Activated naive CD4-positive, alpha-beta T cell treated with anti-CD3 and anti-CD28 coated beads, Interleukin-2, amount 50 U/mL, for 24 hours (primary cell): Measurements from ENCODE around the gene ADGRA3.
"Not testable (repeated sequence)": the region's sequence is repeated elsewhere in the genome, so short reads cannot be mapped to it uniquely, and the experiment has no call there.

ENCODE experiments used
- H3K27ac Mint-ChIP-seq: one replicate; pipeline ENCODE4 v1.8.0; 2021; ENCODE audit warnings: mild to moderate bottlenecking, mixed read lengths
- H3K27me3 Mint-ChIP-seq: one replicate; pipeline ENCODE4 v1.8.0; 2021; ENCODE audit warnings: mixed read lengths
- H3K36me3 Mint-ChIP-seq: one replicate; pipeline ENCODE4 v1.8.0; 2021; ENCODE audit warnings: mixed read lengths
- H3K4me1 Mint-ChIP-seq: one replicate; pipeline ENCODE4 v1.8.0; 2021; ENCODE audit warnings: mixed read lengths
- H3K4me3 Mint-ChIP-seq: one replicate; pipeline ENCODE4 v1.8.0; 2021; ENCODE audit warnings: mild to moderate bottlenecking, mixed read lengths
- H3K9me3 Mint-ChIP-seq: one replicate; pipeline ENCODE4 v1.8.0; 2021; ENCODE audit warnings: mixed read lengths

Gene ADGRA3

DNA sequence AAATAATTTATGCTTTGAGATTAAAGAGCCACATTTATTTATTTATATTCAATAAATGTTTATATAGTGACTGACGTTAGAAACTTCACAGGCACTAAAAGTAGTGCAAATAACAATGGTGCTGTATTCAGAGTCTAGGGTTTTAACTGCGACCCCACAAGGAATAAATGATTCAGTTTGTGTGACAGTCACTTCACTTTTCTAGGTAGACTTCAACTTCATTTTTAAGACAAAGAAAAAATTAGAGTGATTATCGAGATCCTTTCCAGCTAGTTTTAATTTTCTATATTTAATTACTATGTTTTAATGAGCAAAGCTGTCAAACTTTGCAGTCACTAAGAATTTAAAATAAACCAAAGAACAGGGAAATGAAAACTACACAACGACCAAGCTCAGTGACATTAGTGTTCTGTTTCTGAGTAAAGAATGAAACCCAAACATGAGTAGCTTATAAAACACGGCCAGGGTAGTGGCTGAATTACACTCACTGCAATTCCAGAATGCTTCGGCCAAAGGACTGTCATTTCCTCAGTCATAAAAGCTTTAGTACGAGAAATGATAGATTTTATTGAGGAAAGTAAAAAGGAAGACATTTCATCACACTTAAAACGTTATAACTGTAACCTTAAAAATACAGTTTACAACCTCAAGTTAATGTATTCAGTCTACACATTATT, 38.6 kb downstream of the ADGRA3 start:
- Mint-ChIP-seq H3K9me3 (no peaks in the 10 kb centered on the region), H3K4me1 (peaks cover 8% of the 10 kb centered on the region), H3K4me3 (no peak overlapping the region), H3K27ac (no peak overlapping the region), H3K27me3 (no peaks in the 10 kb centered on the region), H3K36me3 (no peaks in the 10 kb centered on the region)

DNA sequence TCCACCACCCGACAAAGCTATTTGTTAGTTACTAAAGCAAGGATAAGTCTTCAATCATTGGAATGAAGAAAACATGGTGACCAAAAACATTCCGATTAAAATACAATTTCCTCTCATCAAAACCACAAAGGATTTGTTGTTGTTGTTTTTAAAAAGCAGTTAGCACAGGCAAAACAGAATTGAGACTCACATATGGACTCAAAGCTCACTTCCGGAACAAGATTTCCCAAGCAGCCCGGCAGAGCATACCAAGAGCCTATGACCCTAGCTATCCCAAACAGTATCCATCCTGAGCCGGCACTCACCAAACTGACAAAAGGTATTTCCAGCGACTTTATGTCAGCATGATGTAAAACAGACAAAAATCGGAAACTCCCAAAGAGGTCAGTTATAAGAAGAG, 39.9 kb downstream of the ADGRA3 start:
- Mint-ChIP-seq H3K4me1 (peaks cover 8% of the 10 kb centered on the region), H3K36me3 (no peaks in the 10 kb centered on the region), H3K27ac (no peak overlapping the region), H3K4me3 (no peak overlapping the region), H3K9me3 (no peaks in the 10 kb centered on the region), H3K27me3 (no peaks in the 10 kb centered on the region)

DNA sequence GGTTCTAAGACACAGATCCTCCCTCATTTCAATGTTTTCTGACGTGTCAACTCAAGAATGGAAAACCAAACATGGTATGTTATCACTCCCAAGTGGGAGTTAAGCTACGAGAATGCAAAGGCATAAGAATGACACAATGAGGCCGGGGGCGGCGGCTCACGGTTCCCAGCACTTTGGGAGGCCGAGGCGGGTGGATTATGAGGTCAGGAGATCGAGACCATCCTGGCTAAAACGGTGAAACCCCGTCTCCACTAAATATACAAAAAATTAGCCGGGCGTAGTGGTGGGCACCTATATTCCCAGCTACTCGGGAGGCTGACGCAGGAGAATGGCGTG, 40.6 kb downstream of the ADGRA3 start:
- not testable (repeated sequence) for H3K27me3 Mint-ChIP-seq, H3K4me1 Mint-ChIP-seq, H3K36me3 Mint-ChIP-seq, H3K4me3 Mint-ChIP-seq, H3K9me3 Mint-ChIP-seq, H3K27ac Mint-ChIP-seq

DNA sequence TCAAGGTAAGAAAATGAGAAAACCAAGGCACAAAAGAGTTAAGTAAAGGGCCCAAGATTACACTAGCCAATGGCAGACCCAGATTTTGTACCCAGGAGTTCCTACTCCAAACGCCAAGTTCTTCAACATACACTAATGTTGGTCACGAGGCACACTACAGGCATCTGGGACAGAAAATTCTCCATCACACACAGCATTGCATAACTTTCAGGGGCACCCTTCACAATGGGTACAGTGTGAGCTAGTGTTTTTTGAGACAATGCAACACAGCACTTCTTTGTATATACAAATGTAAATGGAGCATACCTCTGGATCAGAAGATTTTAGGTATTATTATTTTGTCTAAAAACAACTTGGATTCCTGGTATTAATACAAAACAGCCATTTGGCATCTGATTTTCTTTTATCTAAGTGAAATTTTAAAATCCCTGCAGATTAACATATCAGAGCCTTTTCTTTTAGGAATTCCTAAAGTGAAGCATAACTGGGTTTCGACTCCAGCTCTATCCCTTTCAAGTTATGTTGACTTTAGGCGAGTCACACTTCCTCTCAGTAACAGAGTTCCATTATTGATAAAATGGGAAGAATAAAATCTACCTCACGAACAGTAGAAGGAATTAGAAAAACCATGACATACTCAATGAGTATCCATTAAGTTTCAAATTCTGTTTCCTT, 41.1 kb downstream of the ADGRA3 start:
- no peaks in the 10 kb centered on the region for H3K9me3 Mint-ChIP-seq
- no peak overlapping the region for H3K27ac Mint-ChIP-seq
- peaks cover 2% of the 10 kb centered on the region for H3K36me3 Mint-ChIP-seq
- peaks cover 5% of the 10 kb centered on the region for H3K4me1 Mint-ChIP-seq
- H3K4me3 Mint-ChIP-seq, result no peak overlapping the region
- H3K27me3 Mint-ChIP-seq, result no peaks in the 10 kb centered on the region

DNA sequence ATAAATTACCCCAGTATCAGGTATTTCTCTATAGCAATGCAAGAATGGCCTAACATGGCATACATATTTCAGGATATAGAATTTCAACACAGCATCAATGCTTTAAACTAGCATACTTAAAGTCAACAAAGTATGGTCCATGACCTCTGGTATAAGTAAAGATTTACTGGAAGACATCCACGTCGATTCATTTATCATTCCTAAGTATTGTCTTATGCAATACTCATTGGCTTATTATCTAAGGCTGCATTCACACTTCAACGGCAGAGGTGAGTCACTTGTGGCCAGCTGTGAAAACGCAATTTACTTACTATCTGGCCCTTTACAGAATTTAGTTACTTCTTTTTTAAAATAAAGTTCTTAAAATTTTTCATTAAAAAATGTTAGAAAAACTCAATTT, 42.6 kb downstream of the ADGRA3 start:
- H3K4me1 Mint-ChIP-seq, result peaks cover under 1% of the 10 kb centered on the region
- no peak overlapping the region for H3K27ac Mint-ChIP-seq
- no peaks in the 10 kb centered on the region for H3K9me3 Mint-ChIP-seq
- no peak overlapping the region for H3K4me3 Mint-ChIP-seq
- H3K27me3 Mint-ChIP-seq, result no peaks in the 10 kb centered on the region
- peaks cover 4% of the 10 kb centered on the region for H3K36me3 Mint-ChIP-seq

DNA sequence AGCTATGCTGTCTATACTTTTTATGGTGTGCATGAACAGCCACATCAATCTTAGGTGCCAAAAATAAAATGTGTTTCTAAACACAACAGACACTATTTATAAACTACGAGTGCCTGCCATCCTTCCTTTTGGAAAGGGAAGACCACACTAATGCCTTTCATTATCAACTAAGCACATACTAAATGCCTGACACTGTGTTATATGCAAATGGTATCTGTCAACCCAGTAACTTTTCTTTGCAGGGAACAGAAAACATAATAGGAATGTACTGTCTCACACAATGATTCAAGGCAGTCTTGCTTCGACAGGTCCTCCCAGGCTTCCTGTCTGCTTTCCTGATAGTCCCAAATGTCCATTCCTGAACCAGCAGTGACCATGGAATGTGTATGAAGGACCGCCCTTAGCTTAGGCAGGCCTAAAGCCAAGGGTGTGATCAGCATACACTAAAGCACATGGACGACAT, 43.8 kb downstream of the ADGRA3 start:
- H3K4me3 Mint-ChIP-seq, result no peak overlapping the region
- H3K4me1 Mint-ChIP-seq, result no peaks in the 10 kb centered on the region
- H3K36me3 Mint-ChIP-seq, result peaks cover 4% of the 10 kb centered on the region
- H3K27me3 Mint-ChIP-seq, result no peaks in the 10 kb centered on the region
- H3K27ac Mint-ChIP-seq, result no peak overlapping the region
- no peaks in the 10 kb centered on the region for H3K9me3 Mint-ChIP-seq

DNA sequence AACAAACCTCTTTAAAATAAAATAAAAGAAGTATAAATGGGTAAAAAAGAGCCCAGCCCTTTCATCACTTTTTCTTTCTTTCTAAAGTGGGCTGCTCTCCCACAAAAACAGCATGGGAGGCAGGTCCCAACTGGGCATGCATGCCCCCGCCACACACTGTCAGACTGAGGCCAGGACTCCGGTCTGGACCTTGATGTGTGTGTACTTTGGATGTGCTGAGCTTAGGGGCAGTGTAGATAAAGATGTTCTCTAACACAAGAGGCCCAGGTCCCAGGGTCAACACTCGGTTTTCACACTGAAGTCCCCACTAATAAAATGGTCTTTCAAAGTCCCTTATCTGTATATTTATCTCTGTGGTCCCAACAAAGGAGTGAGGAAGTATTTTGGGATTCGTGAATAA, 44.4 kb downstream of the ADGRA3 start:
- H3K36me3 Mint-ChIP-seq, result peaks cover 4% of the 10 kb centered on the region
- no peak overlapping the region for H3K27ac Mint-ChIP-seq
- H3K9me3 Mint-ChIP-seq, result no peaks in the 10 kb centered on the region
- no peaks in the 10 kb centered on the region for H3K4me1 Mint-ChIP-seq
- no peaks in the 10 kb centered on the region for H3K27me3 Mint-ChIP-seq
- H3K4me3 Mint-ChIP-seq, result no peak overlapping the region

DNA sequence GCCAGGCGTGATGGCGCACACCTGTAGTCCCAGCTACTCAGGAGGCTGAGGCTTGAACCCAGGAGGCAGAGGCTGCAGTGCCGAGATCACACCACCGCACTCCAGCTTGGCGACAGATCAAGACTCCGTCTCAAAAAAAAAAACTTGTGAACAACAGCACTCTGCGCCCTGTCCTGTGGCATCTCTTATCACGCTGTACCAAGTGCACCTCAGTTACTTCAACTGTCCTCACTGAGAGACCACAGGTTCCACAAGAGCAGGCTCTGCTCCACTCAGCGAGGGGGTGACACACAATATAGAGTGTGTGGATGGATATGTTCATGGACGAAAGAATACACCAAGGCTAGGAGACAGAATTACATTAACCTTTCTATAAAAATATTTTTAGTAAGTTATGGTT, 49.3 kb downstream of the ADGRA3 start:
- H3K9me3 Mint-ChIP-seq, result no peaks in the 10 kb centered on the region
- no peaks in the 10 kb centered on the region for H3K27me3 Mint-ChIP-seq
- no peak overlapping the region for H3K27ac Mint-ChIP-seq
- H3K4me1 Mint-ChIP-seq, result peaks cover 7% of the 10 kb centered on the region
- H3K36me3 Mint-ChIP-seq, result peaks cover 7% of the 10 kb centered on the region
- no peak overlapping the region for H3K4me3 Mint-ChIP-seq

DNA sequence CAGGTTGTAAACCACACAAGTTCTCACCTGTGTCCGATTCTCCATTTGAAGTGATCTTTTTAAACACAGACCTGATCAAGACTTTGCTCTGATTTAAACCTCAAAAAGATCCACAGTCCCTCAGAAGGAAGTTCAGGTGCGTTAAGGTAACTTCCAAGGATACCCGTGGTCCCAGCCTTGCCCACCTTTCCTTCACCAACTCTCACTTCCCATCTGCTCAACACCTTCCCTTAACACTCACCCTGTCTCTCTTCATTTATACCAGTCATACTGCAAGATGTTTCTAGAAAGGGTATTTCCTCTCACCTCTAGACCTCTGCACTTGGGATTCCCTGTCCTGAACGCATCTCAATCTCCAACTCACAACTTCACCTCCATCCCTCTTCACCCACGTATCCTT, 49.9 kb downstream of the ADGRA3 start:
- Mint-ChIP-seq H3K4me1 (peaks cover 7% of the 10 kb centered on the region), H3K4me3 (no peak overlapping the region), H3K9me3 (no peaks in the 10 kb centered on the region), H3K36me3 (peaks cover 7% of the 10 kb centered on the region), H3K27me3 (no peaks in the 10 kb centered on the region), H3K27ac (no peak overlapping the region)

DNA sequence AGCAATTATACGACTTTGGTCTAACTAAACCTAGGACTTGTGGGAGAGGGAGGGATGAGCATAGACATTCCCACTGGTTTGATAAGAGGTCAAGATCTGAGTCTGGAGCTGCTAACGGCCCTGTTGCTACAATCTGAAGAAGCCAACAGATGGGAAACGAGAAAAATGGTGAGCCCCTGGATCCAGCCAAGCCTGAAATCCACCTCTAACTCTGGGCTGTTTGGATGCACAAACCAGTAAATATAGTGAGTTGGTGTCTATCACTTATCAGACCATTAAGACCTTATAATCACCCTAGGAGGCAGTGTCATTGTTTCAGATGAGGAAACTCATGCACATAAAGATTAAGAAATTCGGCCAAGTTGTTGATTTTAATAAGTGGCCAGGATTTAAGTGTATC, 50.5 kb downstream of the ADGRA3 start:
- H3K4me3 Mint-ChIP-seq, result no peak overlapping the region
- no peaks in the 10 kb centered on the region for H3K9me3 Mint-ChIP-seq
- H3K27me3 Mint-ChIP-seq, result no peaks in the 10 kb centered on the region
- H3K36me3 Mint-ChIP-seq, result peaks cover 5% of the 10 kb centered on the region
- peaks cover 7% of the 10 kb centered on the region for H3K4me1 Mint-ChIP-seq
- H3K27ac Mint-ChIP-seq, result no peak overlapping the region

DNA sequence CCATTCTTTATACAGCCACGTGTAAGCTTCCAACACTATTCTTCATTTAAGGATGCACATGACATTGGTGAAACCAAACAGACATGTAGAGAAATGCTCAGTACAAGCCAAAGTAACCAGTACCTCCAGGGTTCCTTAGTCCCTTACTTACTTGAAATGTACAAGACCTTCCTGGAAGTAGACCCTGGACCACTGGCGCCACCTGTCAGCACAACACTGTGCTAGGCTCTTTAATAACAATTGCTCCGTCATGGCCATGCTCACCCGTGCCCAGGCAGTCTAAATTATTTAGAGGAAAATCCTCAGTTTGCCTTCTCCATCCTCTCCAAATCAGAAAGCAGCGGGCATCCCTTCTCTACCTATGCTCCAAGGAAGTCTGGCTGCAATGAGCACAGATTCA, 52.7 kb downstream of the ADGRA3 start:
- no peak overlapping the region for H3K4me3 Mint-ChIP-seq
- no peaks in the 10 kb centered on the region for H3K27me3 Mint-ChIP-seq
- peaks cover 7% of the 10 kb centered on the region for H3K4me1 Mint-ChIP-seq
- H3K36me3 Mint-ChIP-seq, result peaks cover 3% of the 10 kb centered on the region
- H3K27ac Mint-ChIP-seq, result no peak overlapping the region
- no peaks in the 10 kb centered on the region for H3K9me3 Mint-ChIP-seq

DNA sequence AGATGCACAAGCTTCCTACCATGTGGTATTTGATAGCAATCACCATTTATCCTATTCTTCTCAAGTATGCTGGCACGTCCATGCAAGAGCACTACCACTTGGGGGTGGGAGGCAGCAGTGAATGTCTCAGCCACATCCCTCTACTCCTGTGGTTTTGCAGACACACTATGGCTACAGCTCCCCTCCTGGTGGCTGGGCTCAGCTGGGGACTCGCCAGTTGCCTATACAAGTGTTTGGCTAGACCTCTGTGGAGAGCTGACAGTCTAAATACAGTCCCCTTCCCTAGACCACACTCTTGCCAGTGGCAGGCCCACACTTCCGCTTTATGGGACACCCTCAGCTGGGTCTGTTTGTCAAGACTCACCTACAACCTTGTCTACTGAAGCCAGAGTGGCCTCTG, 53.2 kb downstream of the ADGRA3 start:
- no peaks in the 10 kb centered on the region for H3K9me3 Mint-ChIP-seq
- peaks cover 7% of the 10 kb centered on the region for H3K4me1 Mint-ChIP-seq
- no peak overlapping the region for H3K27ac Mint-ChIP-seq
- no peaks in the 10 kb centered on the region for H3K27me3 Mint-ChIP-seq
- H3K36me3 Mint-ChIP-seq, result peaks cover 3% of the 10 kb centered on the region
- no peak overlapping the region for H3K4me3 Mint-ChIP-seq

DNA sequence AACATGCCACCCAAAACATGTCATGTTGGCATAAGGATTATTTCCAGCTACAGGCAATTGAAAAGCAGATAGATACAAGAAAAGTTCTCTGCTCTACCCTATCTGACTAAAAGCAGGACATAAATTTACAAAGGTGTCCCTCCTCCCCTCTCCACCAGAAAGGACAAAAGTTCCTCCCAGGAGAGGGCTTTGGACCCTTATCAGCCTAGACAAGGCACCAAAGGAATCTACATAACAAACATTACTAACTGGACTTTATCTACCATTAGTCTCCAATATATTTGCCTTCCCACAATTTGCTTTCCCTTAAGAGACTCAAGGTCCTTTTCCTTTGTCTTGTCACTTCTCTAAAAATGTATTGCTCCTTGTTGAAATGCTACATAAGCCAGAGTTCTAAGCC, 55.6 kb downstream of the ADGRA3 start:
- Mint-ChIP-seq H3K9me3 (no peaks in the 10 kb centered on the region), H3K4me3 (no peak overlapping the region), H3K27me3 (no peaks in the 10 kb centered on the region), H3K36me3 (no peaks in the 10 kb centered on the region), H3K27ac (no peak overlapping the region), H3K4me1 (peaks cover 7% of the 10 kb centered on the region)

DNA sequence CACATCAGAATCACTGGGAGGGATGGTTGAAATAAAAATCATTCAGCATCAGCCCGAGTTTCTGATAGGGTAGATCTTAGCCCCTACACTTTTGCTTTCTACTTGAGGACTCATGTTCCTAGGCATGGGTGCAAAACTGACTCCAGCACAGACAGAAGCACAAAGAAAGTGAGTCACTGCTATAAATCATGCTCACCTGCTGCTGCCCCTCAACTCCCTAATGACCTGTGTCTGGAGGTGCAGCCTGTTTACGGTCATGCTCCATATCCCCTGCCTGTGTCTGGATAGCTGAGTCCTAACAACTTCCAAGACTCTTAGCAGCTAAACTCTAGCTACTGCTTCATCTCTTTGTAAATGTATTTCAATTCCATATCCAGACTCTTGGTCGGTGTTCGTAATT, 57.8 kb downstream of the ADGRA3 start:
- Mint-ChIP-seq H3K27me3 (no peaks in the 10 kb centered on the region), H3K4me1 (peaks cover 3% of the 10 kb centered on the region), H3K27ac (no peak overlapping the region), H3K9me3 (no peaks in the 10 kb centered on the region), H3K36me3 (no peaks in the 10 kb centered on the region), H3K4me3 (no peak overlapping the region)

DNA sequence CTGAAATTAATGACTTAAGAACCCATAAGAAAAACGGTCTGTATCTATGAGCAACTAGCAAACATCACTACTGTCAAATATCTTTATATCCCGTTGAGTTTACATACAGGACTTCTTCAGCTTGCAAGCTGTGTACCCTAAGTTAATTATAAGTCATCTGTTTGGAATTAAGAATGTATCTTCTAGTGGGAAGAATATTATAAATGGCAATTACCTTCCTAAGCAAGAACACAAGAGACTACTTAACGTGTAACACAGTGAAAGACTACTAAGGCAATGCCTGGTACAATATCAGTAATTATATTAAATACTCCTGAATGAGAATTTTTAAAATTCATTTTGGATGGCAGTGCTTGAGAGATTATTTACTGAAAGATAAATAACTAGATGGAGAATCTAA, 58.5 kb downstream of the ADGRA3 start:
- Mint-ChIP-seq H3K9me3 (no peaks in the 10 kb centered on the region), H3K4me3 (no peak overlapping the region), H3K27ac (no peak overlapping the region), H3K4me1 (no peaks in the 10 kb centered on the region), H3K36me3 (no peaks in the 10 kb centered on the region), H3K27me3 (no peaks in the 10 kb centered on the region)

DNA sequence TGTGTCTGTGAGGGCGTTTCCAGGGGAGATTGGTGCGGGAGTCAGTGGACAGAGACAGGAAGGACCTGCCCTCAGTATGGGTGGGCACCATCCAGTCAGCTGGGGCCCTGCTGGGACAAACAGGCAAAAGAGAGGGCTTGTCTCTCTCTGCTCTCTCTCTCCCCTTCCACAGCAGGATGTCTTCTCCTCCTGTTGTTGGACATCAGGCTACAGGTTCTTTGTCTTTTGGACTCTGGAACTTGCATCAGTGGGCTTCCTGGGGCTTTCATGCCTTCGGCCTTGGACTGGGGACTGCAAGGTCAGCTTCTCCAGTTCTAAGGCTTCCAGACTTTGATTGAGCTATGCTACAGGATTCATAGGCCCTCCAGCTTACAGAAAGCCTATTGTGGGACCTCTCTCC, 59.6 kb downstream of the ADGRA3 start:
- Mint-ChIP-seq H3K27ac (no peak overlapping the region), H3K36me3 (no peaks in the 10 kb centered on the region), H3K4me3 (no peak overlapping the region), H3K4me1 (no peaks in the 10 kb centered on the region), H3K27me3 (no peaks in the 10 kb centered on the region), H3K9me3 (no peaks in the 10 kb centered on the region)

DNA sequence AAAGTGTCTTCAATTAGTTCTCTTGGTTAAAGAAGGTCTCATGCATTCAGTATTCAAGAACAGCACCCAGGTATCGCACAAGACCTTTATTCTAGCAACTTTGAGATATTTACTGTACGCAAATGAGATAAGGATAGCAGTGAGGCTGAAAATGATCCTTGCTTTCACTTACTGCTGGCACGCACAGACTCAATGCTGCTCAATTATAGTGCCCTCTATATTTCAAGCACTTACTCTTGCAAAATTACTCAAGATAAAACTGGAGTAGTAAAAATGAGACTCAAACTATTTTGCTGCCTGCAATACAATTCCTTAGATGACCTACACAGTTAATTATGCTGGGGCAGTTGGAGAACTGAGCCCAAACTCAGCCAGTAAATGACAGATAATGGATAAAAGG, 60.9 kb downstream of the ADGRA3 start:
- Mint-ChIP-seq H3K27me3 (no peaks in the 10 kb centered on the region), H3K9me3 (no peaks in the 10 kb centered on the region), H3K27ac (no peak overlapping the region), H3K36me3 (no peaks in the 10 kb centered on the region), H3K4me3 (no peak overlapping the region), H3K4me1 (no peaks in the 10 kb centered on the region)
